ENCODE data around the gene RPS6KA4.

The RPS6KA4 gene

DNA sequence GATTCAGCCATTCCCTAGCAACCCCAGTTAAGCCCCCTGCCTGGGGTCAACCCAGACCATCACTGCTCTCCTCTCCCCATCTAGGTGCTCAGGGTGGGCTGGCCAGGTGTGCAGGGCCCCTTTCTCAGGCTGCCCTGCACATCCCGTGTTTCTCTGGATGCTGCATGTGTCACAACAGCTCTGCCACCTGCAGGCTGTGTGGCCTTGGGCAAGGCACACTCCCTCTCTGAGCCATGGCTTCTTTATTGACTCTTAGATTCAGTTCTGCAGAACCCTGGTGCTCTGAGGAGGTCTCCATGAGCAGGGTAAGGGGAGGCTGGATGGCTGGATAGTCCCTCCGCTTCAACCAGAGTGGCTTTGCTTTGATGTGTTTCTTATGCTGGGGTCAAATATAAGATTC lies 24.6 kb downstream of the RPS6KA4 start:
- no peak overlapping the region for H3K4me3 ChIP-seq (replicated peaks; ENCODE audit: low read depth, low read length)
- DNase-seq (ENCODE audit: low read depth), result no peak
- TF ChIP-seq, protein P1, sequence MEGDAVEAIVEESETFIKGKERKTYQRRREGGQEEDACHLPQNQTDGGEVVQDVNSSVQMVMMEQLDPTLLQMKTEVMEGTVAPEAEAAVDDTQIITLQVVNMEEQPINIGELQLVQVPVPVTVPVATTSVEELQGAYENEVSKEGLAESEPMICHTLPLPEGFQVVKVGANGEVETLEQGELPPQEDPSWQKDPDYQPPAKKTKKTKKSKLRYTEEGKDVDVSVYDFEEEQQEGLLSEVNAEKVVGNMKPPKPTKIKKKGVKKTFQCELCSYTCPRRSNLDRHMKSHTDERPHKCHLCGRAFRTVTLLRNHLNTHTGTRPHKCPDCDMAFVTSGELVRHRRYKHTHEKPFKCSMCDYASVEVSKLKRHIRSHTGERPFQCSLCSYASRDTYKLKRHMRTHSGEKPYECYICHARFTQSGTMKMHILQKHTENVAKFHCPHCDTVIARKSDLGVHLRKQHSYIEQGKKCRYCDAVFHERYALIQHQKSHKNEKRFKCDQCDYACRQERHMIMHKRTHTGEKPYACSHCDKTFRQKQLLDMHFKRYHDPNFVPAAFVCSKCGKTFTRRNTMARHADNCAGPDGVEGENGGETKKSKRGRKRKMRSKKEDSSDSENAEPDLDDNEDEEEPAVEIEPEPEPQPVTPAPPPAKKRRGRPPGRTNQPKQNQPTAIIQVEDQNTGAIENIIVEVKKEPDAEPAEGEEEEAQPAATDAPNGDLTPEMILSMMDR (IDR thresholded peaks at IDR 0.05; ENCODE audit: low read length, missing control alignments), result no peak

DNA sequence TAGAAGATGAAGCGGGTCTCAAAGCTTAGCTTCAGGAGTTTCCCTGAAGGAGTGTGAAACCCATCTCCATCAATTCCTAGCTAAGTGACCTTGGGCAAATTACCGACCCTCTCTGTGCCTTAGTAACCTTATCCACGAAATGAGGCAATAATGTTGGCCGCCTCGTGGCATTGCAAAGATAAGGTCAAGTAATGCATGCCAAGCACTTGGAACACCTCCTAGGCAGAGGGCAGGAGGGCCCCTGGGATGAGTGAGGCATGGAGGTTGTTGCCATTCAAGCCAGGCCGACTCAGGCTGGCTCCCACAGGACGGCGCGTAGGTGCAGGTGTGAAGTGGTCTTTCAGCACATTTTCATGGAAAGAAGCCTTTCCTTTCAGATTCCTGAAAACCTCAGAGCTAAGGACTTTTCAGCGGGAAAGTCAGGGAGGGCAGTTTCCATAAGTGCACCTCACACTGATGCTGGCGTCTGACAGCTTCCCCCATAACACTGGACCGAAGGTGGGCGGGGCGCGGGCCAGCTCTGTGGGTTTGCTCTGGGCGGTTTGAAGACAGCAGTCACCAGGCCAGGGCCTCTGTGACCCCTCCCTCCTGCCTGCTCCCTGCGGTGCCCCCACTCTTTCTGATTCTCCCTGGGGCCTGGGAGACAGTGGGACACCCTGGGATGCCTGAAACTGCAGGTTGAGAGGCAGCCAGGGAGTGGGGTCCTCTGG lies 25.2 kb downstream of the RPS6KA4 start:
- TF ChIP-seq, protein P1 (IDR thresholded peaks at IDR 0.05; ENCODE audit: low read length, missing control alignments), result no peak

DNA sequence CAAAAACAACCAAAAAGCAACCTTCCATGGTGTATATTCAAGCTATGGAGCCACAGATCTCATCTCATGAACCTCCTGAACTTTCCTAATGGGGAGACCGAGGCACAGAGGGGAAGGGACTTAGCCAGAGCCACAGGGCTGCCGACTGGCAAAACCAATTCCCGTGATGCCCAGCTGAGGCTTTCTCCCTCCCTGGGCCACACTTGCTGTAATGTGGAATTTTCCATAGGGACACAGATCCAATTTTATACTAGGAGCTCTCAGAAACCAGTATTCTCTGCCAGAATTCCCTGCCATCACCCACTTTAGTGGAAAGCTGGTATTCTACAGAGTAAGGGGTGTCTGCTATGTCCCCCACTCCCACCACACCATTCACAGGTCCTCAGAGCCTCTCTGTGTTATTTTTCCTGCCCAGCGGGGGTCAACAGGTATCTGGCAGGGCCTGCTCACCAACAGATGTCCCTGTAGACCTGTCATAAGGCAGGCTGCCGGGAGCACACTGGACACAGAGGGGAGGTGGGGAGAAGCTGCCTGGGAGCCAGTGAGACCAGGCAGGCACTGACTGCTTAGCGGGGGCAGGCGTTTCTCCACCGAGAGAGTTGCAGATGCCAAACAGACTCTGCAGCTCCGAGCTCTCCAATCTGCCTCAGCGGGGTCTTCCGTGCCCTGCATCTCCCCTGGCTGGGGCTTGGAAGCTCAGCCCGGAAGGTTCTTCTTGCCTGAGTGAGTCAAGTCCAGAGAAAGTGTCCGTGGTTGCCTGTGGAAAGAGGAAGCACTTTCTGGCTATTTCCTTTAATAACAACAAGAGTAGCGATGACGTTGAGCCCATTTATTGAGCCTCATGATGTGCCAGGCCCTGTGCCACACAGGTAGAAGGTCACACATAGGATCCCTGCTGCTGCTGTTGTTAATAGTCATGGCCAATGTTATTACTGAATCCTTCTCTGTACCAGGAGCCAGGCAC lies 26.3 kb downstream of the RPS6KA4 start:
- TF ChIP-seq, protein P1 (IDR thresholded peaks at IDR 0.05; ENCODE audit: low read length, missing control alignments), result no peak
- no peak overlapping the region for H3K4me3 ChIP-seq (replicated peaks; ENCODE audit: low read depth, low read length)
- DNase-seq (ENCODE audit: low read depth), result no peak

More for the DNA sequence above, 25.2 kb downstream of the RPS6KA4 start:
- DNase-seq (ENCODE audit: low read depth), result no peak
- H3K4me3 ChIP-seq (replicated peaks; ENCODE audit: low read depth, low read length), result no peak overlapping the region

DNA sequence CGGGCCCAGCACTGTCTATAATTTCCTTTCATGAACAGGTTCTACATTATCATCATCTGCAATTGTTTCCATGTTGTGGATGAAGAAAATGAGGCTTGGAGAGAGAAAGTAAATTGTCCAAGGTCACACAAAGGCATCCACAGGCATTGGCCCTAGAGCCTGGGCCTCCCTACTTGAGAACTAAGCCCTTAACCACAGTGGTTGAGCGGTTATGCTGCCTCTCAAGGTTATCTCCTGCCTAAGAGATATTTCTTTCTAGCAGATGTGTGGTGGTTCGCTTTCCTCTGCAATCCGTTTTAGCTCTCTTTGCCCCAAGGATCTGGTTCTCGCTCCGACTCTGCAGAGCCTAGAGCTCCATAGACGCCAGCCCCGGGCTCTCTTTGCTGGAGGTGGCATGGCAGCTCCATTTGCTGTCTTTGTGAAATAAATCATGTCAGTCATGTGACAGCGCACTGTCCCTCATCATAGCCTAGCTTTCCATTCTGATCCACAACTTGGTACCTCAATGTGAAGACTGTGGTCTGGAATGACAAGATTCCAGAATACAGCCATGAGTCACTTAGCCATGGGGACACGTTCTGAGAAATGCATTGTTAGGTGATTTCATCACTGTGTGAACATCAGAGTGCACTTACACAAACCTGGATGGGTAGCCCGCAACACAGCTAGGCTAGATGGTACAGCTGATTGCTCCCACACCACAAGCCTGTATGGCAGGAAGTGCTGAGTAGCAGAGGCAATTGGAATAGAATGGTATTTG lies 27.2 kb downstream of the RPS6KA4 start:
- TF ChIP-seq, protein P1 (IDR thresholded peaks at IDR 0.05; ENCODE audit: low read length, missing control alignments), result no peak
- DNase-seq (ENCODE audit: low read depth), result peak; percentile 29
- no peak overlapping the region for H3K4me3 ChIP-seq (replicated peaks; ENCODE audit: low read depth, low read length)

DNA sequence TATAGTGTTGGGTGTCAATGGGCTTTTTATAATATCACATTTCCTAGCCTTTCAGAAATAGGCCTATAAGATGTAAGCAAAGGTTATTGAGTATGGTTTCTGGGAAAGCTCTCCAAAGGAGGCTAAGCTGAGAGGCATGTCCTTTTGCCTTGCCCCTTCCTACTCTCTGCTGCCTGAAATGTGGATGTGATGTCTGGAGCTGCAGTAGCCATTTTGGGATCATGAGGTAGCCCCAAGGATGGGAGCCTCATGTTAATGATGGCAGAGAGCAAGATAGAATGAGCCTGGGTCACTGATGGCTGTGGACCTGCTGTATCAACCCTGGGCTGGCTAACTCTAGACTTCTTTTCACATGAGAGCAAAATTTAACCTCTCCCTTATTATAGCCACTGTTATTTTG lies 29.0 kb downstream of the RPS6KA4 start:
- DNase-seq (ENCODE audit: low read depth), result no peak
- no peak overlapping the region for H3K4me3 ChIP-seq (replicated peaks; ENCODE audit: low read depth, low read length)
- TF ChIP-seq, protein P1 (IDR thresholded peaks at IDR 0.05; ENCODE audit: low read length, missing control alignments), result no peak

DNA sequence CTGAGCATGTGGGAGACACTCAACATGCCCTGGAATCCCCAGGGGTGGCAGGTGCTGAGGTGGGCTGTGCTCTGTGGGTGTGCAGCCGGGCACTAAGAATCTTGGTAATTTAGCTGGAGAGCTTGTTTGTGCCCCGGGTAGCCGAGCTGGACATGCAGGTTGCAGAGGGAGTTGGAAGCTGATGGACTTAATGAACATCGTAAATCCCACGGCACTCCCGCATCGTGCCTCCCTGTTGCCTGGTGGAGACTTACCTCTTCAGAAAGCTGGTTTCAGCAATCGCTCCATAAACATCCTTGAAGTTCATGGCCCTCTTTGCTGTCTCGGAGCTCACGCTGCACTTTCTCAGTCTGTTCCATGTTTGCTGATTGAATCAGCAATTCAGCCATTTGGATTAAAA lies 29.9 kb downstream of the RPS6KA4 start:
- H3K4me3 ChIP-seq (replicated peaks; ENCODE audit: low read depth, low read length), result no peak overlapping the region
- TF ChIP-seq, protein P1 (IDR thresholded peaks at IDR 0.05; ENCODE audit: low read length, missing control alignments), result no peak
- DNase-seq (ENCODE audit: low read depth), result no peak

Measured in fibroblast of pulmonary artery (primary cell).